ENCODE data around the gene ADAMTSL5. TPM values are rescaled to one million over a fixed set of nuclear protein-coding genes. Genes with fewer than 3 reads are reported as not detected.
"Not testable (repeated sequence)": the region's sequence is repeated elsewhere in the genome, so short reads cannot be mapped to it uniquely, and the experiment has no call there.

The ADAMTSL5 gene
- polyA plus RNA-seq, 1 donor from 2014 or later, result not detected

DNA sequence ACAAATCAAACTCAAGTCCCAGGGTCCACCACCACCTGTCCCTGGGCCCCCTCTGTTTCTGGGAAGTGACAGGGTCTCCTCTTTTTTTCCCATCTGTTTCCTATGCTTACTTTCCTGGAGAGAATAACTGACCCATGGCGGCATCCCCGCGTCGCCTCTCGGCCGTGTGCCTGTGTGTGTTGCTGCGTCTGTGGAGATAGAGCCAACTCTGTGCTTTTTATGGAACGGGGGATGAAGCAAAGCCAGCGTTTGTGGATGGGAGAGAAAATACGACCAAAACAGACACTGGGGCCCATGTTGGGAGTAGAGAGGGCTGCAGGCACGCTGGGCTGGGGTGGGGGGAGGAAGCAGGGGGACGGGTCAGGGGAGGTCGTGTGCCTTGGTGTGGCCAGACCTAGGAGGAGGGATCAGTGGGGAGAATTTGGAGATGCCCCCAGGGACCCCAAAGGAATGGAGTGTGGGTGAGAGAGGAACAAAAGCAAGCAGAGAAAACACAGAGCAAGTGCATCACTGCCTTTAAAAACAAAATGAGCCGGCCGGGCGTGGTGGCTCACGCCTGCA is 27.6 kb upstream of the ADAMTSL5 start:
- Histone ChIP-seq H3F3A (ENCODE audit: insufficient read depth, low read length, poor library complexity, severe bottlenecking) (no peaks in the 10 kb centered on the region), H3K27ac (ENCODE audit: low read length) (no peak overlapping the region), H3K9me3 (ENCODE audit: low read length) (no peaks in the 10 kb centered on the region), H3K4me3 (ENCODE audit: low read length) (no peak overlapping the region), H3K79me2 (replicated peaks; ENCODE audit: insufficient read depth, low read length) (no peaks in the 10 kb centered on the region), H3K9ac (ENCODE audit: low read length) (no peak overlapping the region), H2AFZ (ENCODE audit: low read depth, low read length) (no peak overlapping the region), H3K9me2 (ENCODE audit: insufficient read depth, low read length) (no peaks in the 10 kb centered on the region), H3K27me3 (ENCODE audit: insufficient read depth, low read depth, low read length) (no peaks in the 10 kb centered on the region), H3K36me3 (ENCODE audit: insufficient read depth, low read length) (no peaks in the 10 kb centered on the region), H3K4me2 (ENCODE audit: low read length) (no peak overlapping the region), H4K20me1 (ENCODE audit: insufficient read depth) (no peaks in the 10 kb centered on the region)
- TF ChIP-seq MXI1 (conservative IDR thresholded peaks at IDR 0.05; ENCODE audit: poor library complexity, severe bottlenecking) (no peak), EP300 (conservative IDR thresholded peaks at IDR 0.05; ENCODE audit: poor library complexity, severe bottlenecking) (no peak), RAD21 (conservative IDR thresholded peaks at IDR 0.05) (no peak), TAF1 (IDR thresholded peaks at IDR 0.05; ENCODE audit: low read depth) (no peak), CTCF (IDR thresholded peaks at IDR 0.05; ENCODE audit: poor library complexity, severe bottlenecking) (no peak), POLR2AphosphoS5 (IDR thresholded peaks at IDR 0.05) (no peak), EZH2 (IDR thresholded peaks at IDR 0.05; ENCODE audit: borderline replicate concordance, insufficient read depth, low read length, poor library complexity, severe bottlenecking) (no peak), SMC3 (conservative IDR thresholded peaks at IDR 0.05; ENCODE audit: poor library complexity) (no peak)
- TF ChIP-seq, protein P1, sequence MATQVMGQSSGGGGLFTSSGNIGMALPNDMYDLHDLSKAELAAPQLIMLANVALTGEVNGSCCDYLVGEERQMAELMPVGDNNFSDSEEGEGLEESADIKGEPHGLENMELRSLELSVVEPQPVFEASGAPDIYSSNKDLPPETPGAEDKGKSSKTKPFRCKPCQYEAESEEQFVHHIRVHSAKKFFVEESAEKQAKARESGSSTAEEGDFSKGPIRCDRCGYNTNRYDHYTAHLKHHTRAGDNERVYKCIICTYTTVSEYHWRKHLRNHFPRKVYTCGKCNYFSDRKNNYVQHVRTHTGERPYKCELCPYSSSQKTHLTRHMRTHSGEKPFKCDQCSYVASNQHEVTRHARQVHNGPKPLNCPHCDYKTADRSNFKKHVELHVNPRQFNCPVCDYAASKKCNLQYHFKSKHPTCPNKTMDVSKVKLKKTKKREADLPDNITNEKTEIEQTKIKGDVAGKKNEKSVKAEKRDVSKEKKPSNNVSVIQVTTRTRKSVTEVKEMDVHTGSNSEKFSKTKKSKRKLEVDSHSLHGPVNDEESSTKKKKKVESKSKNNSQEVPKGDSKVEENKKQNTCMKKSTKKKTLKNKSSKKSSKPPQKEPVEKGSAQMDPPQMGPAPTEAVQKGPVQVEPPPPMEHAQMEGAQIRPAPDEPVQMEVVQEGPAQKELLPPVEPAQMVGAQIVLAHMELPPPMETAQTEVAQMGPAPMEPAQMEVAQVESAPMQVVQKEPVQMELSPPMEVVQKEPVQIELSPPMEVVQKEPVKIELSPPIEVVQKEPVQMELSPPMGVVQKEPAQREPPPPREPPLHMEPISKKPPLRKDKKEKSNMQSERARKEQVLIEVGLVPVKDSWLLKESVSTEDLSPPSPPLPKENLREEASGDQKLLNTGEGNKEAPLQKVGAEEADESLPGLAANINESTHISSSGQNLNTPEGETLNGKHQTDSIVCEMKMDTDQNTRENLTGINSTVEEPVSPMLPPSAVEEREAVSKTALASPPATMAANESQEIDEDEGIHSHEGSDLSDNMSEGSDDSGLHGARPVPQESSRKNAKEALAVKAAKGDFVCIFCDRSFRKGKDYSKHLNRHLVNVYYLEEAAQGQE (IDR thresholded peaks at IDR 0.05; ENCODE audit: borderline replicate concordance), result no peak

- not testable (repeated sequence) for H4K20me1 ChIP-seq (ENCODE audit: insufficient read depth); H2AFZ ChIP-seq (ENCODE audit: low read depth, low read length); H3K9me3 ChIP-seq (ENCODE audit: low read length); H3K9ac ChIP-seq (ENCODE audit: low read length); H3K4me2 ChIP-seq (ENCODE audit: low read length); H3K9me2 ChIP-seq (ENCODE audit: insufficient read depth, low read length); H3K36me3 ChIP-seq (ENCODE audit: insufficient read depth, low read length); H3K4me3 ChIP-seq (ENCODE audit: low read length); H3K27me3 ChIP-seq (ENCODE audit: insufficient read depth, low read depth, low read length); H3K79me2 ChIP-seq (replicated peaks; ENCODE audit: insufficient read depth, low read length); H3K27ac ChIP-seq (ENCODE audit: low read length); H3F3A ChIP-seq (ENCODE audit: insufficient read depth, low read length, poor library complexity, severe bottlenecking)
Observed at GRCh38 chr19:1539749-1540148, 26.9 kb upstream of the ADAMTSL5 start.

GRCh38 chr19:1538978-1539377 is 26.2 kb upstream of the ADAMTSL5 start:
- H3K27ac ChIP-seq (ENCODE audit: low read length), result no peak overlapping the region
- no peaks in the 10 kb centered on the region for H3K36me3 ChIP-seq (ENCODE audit: insufficient read depth, low read length)
- no peak overlapping the region for H3K9ac ChIP-seq (ENCODE audit: low read length)
- no peaks in the 10 kb centered on the region for H3K27me3 ChIP-seq (ENCODE audit: insufficient read depth, low read depth, low read length)
- no peak overlapping the region for H3K4me3 ChIP-seq (ENCODE audit: low read length)
- H3K9me2 ChIP-seq (ENCODE audit: insufficient read depth, low read length), result no peaks in the 10 kb centered on the region
- no peaks in the 10 kb centered on the region for H4K20me1 ChIP-seq (ENCODE audit: insufficient read depth)
- H3F3A ChIP-seq (ENCODE audit: insufficient read depth, low read length, poor library complexity, severe bottlenecking), result no peaks in the 10 kb centered on the region
- no peak for TF ChIP-seq POLR2AphosphoS5 (IDR thresholded peaks at IDR 0.05)
- TF ChIP-seq CTCF (IDR thresholded peaks at IDR 0.05; ENCODE audit: poor library complexity, severe bottlenecking), result no peak
- H3K4me2 ChIP-seq (ENCODE audit: low read length), result no peak overlapping the region
- no peak overlapping the region for H2AFZ ChIP-seq (ENCODE audit: low read depth, low read length)
- no peaks in the 10 kb centered on the region for H3K9me3 ChIP-seq (ENCODE audit: low read length)
- no peaks in the 10 kb centered on the region for H3K79me2 ChIP-seq (replicated peaks; ENCODE audit: insufficient read depth, low read length)

DNA sequence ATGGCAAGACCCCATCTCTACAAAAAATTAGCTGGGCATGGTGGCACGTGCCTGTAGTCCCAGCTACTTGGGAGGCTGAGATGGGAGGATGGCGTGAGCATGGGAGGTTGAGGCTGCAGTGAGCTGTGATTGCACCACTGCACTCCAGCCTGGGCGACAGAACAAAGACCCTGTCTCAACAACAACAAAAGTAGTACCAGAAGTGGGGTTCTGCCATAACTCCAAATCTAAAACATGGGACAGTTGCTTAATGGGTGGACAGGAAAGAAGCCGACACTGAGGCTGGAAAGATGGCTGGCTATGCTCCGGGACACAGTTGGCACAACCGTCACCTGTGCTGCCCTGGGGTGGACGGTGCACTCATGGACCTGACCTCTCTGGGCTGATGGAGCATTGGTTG is 22.9 kb upstream of the ADAMTSL5 start:
- not testable (repeated sequence) for H3K4me3 ChIP-seq (ENCODE audit: low read length); H3K9me3 ChIP-seq (ENCODE audit: low read length); H3K27ac ChIP-seq (ENCODE audit: low read length); H3K27me3 ChIP-seq (ENCODE audit: insufficient read depth, low read depth, low read length); H3K4me2 ChIP-seq (ENCODE audit: low read length); H3K79me2 ChIP-seq (replicated peaks; ENCODE audit: insufficient read depth, low read length); H3K9me2 ChIP-seq (ENCODE audit: insufficient read depth, low read length); H3K9ac ChIP-seq (ENCODE audit: low read length); H4K20me1 ChIP-seq (ENCODE audit: insufficient read depth); H3K36me3 ChIP-seq (ENCODE audit: insufficient read depth, low read length); H3F3A ChIP-seq (ENCODE audit: insufficient read depth, low read length, poor library complexity, severe bottlenecking); H2AFZ ChIP-seq (ENCODE audit: low read depth, low read length)

Data from neural cell (in vitro differentiated cells).